Central memory CD8-positive, alpha-beta T cell (primary cell): ENCODE data around the gene GTSE1.

Source experiments
- ATAC-seq: fragments of 150-1000 bp; cut with Tn5 transposase; replicated peaks from 2 replicates; pipeline ENCODE4 v1.10.0; 2022; ENCODE audit warnings: mild to moderate bottlenecking, moderate FRiP score, moderate number of reproducible peaks; ENCODE audit not compliant: poor library complexity, severe bottlenecking; ENCODE audit errors: extremely low read depth
- DNase-seq, 2 donors: peaks; one replicate each; pipeline ENCODE4 v3.0.0; 2021; ENCODE audit warnings: low spot score in 2 of 2
- H3K27ac Mint-ChIP-seq: one replicate; pipeline ENCODE4 v1.8.0; 2022; ENCODE audit warnings: low read depth, mild to moderate bottlenecking, moderate library complexity, mixed read lengths
- H3K27me3 Mint-ChIP-seq: one replicate; pipeline ENCODE4 v1.8.0; 2022; ENCODE audit warnings: mixed read lengths
- H3K36me3 Mint-ChIP-seq: one replicate; pipeline ENCODE4 v1.8.0; 2022; ENCODE audit warnings: mild to moderate bottlenecking, moderate library complexity, mixed read lengths; ENCODE audit not compliant: insufficient read depth
- H3K4me1 Mint-ChIP-seq: one replicate; pipeline ENCODE4 v1.8.0; 2022; ENCODE audit warnings: mixed read lengths
- H3K4me3 Mint-ChIP-seq: one replicate; pipeline ENCODE4 v1.8.0; 2022; ENCODE audit warnings: mild to moderate bottlenecking, moderate library complexity, mixed read lengths
- H3K9me3 Mint-ChIP-seq: one replicate; pipeline ENCODE4 v1.8.0; 2022; ENCODE audit warnings: mixed read lengths

Gene GTSE1

DNA sequence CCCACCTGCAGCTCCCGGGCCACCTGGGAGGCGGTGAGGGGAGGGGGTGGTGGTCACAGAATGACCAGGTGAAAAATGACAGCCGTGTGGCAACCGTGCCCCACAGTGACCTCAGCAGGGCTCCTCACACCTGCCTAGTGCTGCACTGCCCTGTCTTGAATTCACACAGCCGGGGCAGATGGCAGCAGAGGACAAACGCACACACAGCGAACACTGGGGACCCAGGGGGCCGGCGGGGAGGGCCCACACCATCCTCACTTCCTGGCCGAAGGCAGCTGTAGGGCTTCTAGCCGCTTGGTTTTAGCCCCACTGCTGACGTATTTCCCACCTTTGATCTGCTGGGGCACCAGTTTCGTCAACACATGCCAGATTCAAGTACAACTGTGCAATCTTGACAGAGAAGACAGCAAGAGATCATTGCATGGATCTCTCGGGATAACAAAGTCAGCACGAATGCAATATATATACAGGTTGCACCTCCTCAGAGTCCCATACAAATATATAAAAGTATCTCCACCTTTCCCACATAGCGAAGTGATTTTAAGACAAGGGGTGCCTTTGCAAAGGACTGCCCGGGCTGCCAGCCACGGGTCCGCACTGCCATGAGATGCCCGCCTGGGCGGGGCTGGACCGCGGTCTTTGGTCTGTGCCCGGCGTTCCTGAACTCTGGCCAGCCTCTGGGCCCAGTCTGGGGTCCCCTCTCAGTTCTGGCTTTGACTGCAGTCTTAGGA, 65.7 kb downstream of the GTSE1 start:
- ATAC-seq (no peak), DNase-seq (no peak)
- H3K4me1 Mint-ChIP-seq = no peaks in the 10 kb centered on the region
- no peaks in the 10 kb centered on the region for H3K9me3 Mint-ChIP-seq
- H3K27me3 Mint-ChIP-seq = peaks cover 8% of the 10 kb centered on the region
- no peaks in the 10 kb centered on the region for H3K36me3 Mint-ChIP-seq
- H3K27ac Mint-ChIP-seq = no peak overlapping the region
- no peak overlapping the region for H3K4me3 Mint-ChIP-seq

- Mint-ChIP-seq H3K36me3 (no peaks in the 10 kb centered on the region), H3K9me3 (no peaks in the 10 kb centered on the region)
Measured at GRCh38 chr22:46362934-46363515, 66.4 kb downstream of the GTSE1 start.

GRCh38 chr22:46363611-46364321, 67.1 kb downstream of the GTSE1 start:
- Mint-ChIP-seq H3K36me3 (no peaks in the 10 kb centered on the region), H3K27me3 (peaks cover 8% of the 10 kb centered on the region), H3K4me1 (peaks cover 10% of the 10 kb centered on the region), H3K9me3 (no peaks in the 10 kb centered on the region), H3K4me3 (no peak overlapping the region), H3K27ac (no peak overlapping the region)
- ATAC-seq (no peak), DNase-seq (no peak)

More at GRCh38 chr22:46362934-46363515, 66.4 kb downstream of the GTSE1 start:
- Mint-ChIP-seq H3K4me1 (peaks cover 5% of the 10 kb centered on the region), H3K27ac (no peak overlapping the region), H3K27me3 (peaks cover 8% of the 10 kb centered on the region), H3K4me3 (no peak overlapping the region)
- ATAC-seq = no peak
- DNase-seq = no peak

DNA sequence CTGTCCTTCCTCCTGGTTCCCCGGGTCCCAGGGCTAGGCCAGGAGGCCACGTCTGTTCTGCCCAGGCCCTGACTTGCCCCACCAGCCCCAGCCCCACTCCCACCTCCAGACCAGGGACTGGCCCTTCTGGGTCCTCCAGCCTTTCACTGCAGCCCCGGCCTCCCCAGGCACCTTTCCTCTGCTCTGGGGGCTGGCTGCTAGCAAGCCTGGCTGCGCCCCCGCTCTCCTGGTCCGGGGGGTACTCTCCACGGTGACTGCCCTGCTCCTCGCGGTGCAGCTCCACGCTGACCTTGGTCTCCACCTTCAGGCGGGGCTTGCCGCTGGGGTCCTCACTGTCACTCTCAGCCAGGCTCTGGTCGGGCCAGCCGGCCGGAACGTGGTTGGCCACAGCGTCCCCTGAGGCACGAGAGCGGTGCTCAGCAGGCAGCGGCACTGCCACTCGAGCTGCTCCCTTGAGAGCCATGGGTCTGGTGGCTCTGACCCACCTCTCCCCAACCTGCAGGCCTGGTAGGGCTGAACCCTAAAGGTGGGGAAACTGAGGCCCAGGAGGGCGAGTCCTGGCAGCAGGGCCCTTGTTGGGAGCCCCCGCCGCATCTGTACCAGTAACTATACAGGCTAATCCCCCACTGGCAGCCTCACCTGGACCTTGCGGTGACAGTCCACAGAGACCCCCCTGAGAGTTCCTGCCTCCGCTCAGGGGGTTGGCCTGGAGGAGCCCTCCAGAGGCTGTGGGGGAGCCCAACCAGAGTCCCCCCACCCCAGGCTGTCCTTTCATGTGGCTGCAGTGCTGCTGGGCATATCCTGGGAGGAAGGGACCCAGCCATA, 67.9 kb downstream of the GTSE1 start:
- ATAC-seq (no peak), DNase-seq (no peak)
- Mint-ChIP-seq H3K27me3 (peaks cover 8% of the 10 kb centered on the region), H3K9me3 (no peaks in the 10 kb centered on the region), H3K36me3 (no peaks in the 10 kb centered on the region), H3K27ac (no peak overlapping the region), H3K4me1 (peaks cover 10% of the 10 kb centered on the region), H3K4me3 (no peak overlapping the region)

GRCh38 chr22:46365166-46365624, 68.5 kb downstream of the GTSE1 start:
- Mint-ChIP-seq H3K4me3 (no peak overlapping the region), H3K27ac (no peak overlapping the region), H3K4me1 (peaks cover 17% of the 10 kb centered on the region), H3K27me3 (peaks cover 8% of the 10 kb centered on the region), H3K9me3 (no peaks in the 10 kb centered on the region), H3K36me3 (no peaks in the 10 kb centered on the region)
- DNase-seq (no peak), ATAC-seq (no peak)

- H3K27ac Mint-ChIP-seq = no peak overlapping the region
- peaks cover 8% of the 10 kb centered on the region for H3K27me3 Mint-ChIP-seq
- no peak for DNase-seq
- no peak for ATAC-seq
- H3K9me3 Mint-ChIP-seq = no peaks in the 10 kb centered on the region
- peaks cover 28% of the 10 kb centered on the region for H3K4me1 Mint-ChIP-seq
- H3K36me3 Mint-ChIP-seq = no peaks in the 10 kb centered on the region
- H3K4me3 Mint-ChIP-seq = no peak overlapping the region
Measured at GRCh38 chr22:46366327-46366731, 69.7 kb downstream of the GTSE1 start.

DNA sequence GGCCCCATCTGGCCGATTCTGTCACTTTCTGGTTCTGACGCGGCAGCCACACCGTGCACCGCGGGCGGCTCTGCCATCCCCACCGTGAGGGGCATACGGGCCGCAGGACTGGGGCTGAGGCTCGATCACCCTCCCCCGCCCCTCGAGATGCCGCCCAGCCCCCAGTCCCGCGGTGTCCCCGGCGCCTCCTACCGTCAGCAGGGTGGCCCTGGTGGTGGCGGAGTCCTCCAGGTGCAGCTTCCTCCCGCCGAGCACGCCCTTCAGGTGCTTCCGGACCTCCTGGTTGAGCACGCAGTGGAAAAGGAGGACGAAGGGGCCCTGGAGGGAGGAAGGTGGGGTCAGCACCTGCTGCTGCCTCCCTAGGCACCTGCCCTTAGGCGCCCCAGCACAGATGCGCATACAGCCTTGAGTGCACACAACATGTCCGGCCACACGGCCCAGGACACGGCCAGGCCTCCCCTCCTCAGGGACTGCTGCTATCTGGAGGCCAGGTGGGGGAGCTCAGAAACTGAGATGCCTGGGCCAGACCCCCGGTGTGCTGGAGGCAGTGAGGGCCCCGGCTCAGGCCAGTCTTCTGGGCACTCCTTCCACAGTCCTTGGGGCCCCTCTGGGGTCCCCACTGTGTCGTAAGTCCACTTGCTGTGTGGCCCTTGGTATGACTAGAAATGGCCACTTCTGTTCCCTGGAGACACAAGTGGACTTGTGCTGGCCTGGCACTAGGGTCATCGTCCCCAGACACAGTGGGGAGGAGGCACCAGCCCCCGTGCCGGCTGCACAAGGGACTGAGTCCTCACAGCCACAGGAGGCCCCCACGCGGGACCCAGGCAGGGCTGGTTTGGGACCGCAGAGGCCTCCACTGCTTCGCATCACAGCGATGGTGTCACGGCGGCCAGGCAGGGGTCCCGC, 70.4 kb downstream of the GTSE1 start:
- Mint-ChIP-seq H3K27me3 (peaks cover 8% of the 10 kb centered on the region), H3K4me1 (peaks cover 35% of the 10 kb centered on the region), H3K27ac (no peak overlapping the region), H3K9me3 (no peaks in the 10 kb centered on the region), H3K4me3 (no peak overlapping the region), H3K36me3 (peaks cover 2% of the 10 kb centered on the region)
- DNase-seq = no peak
- no peak for ATAC-seq

GRCh38 chr22:46367707-46368191, 71.1 kb downstream of the GTSE1 start:
- DNase-seq = peak; percentile 64 to 65
- peaks cover 6% of the 10 kb centered on the region for H3K27me3 Mint-ChIP-seq
- no peak overlapping the region for H3K27ac Mint-ChIP-seq
- no peaks in the 10 kb centered on the region for H3K9me3 Mint-ChIP-seq
- H3K36me3 Mint-ChIP-seq = peaks cover 2% of the 10 kb centered on the region
- peaks cover 42% of the 10 kb centered on the region for H3K4me1 Mint-ChIP-seq
- no peak for ATAC-seq
- H3K4me3 Mint-ChIP-seq = no peak overlapping the region

- Mint-ChIP-seq H3K4me1 (peaks cover 46% of the 10 kb centered on the region), H3K4me3 (no peak overlapping the region), H3K27me3 (no peaks in the 10 kb centered on the region), H3K27ac (no peak overlapping the region), H3K9me3 (no peaks in the 10 kb centered on the region), H3K36me3 (peaks cover 2% of the 10 kb centered on the region)
- DNase-seq = no peak
- no peak for ATAC-seq
Measured at GRCh38 chr22:46368422-46368821, 71.8 kb downstream of the GTSE1 start.

GRCh38 chr22:46368871-46369715, 72.4 kb downstream of the GTSE1 start:
- no peak overlapping the region for H3K4me3 Mint-ChIP-seq
- H3K9me3 Mint-ChIP-seq = no peaks in the 10 kb centered on the region
- H3K36me3 Mint-ChIP-seq = peaks cover 5% of the 10 kb centered on the region
- ATAC-seq (no peak), DNase-seq (no peak)
- H3K4me1 Mint-ChIP-seq = peaks cover 52% of the 10 kb centered on the region
- H3K27ac Mint-ChIP-seq = peak overlapping the region; percentile 91
- no peaks in the 10 kb centered on the region for H3K27me3 Mint-ChIP-seq
